ENCODE data around the gene MKRN2.
"Not testable (repeated sequence)": the region's sequence is repeated elsewhere in the genome, so short reads cannot be mapped to it uniquely, and the experiment has no call there.

Gene MKRN2

DNA sequence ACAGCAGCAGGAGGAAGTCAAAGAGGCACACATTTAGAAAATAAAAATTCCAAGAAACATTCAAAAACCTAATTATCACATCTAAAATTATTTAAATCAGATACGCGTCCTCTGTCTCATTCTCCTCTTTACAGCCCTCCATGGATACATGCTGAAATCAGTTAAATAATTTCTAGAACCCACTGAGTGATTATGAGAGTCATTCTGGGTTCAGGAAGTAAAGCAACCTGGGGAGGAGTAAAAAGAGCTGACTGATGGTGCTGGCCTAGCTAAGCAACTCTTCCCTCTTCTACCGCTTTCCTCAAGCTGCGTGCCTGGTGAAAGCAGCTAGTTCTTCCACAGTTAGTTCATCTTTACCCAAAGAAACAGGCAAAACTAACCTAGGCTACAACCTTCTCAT lies 58.4 kb downstream of the MKRN2 start:
- no peak for DNase-seq (ENCODE audit: low spot score)
- TF ChIP-seq, protein P1, sequence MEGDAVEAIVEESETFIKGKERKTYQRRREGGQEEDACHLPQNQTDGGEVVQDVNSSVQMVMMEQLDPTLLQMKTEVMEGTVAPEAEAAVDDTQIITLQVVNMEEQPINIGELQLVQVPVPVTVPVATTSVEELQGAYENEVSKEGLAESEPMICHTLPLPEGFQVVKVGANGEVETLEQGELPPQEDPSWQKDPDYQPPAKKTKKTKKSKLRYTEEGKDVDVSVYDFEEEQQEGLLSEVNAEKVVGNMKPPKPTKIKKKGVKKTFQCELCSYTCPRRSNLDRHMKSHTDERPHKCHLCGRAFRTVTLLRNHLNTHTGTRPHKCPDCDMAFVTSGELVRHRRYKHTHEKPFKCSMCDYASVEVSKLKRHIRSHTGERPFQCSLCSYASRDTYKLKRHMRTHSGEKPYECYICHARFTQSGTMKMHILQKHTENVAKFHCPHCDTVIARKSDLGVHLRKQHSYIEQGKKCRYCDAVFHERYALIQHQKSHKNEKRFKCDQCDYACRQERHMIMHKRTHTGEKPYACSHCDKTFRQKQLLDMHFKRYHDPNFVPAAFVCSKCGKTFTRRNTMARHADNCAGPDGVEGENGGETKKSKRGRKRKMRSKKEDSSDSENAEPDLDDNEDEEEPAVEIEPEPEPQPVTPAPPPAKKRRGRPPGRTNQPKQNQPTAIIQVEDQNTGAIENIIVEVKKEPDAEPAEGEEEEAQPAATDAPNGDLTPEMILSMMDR (IDR thresholded peaks at IDR 0.05; ENCODE audit: extremely low read depth, missing control alignments), result no peak

GRCh38 chr3:12618426-12618825 lies 61.5 kb downstream of the MKRN2 start:
- no peak for DNase-seq (ENCODE audit: low spot score)
- TF ChIP-seq, protein P1 (IDR thresholded peaks at IDR 0.05; ENCODE audit: extremely low read depth, missing control alignments), result no peak

- DNase-seq (ENCODE audit: low spot score), result no peak
- TF ChIP-seq, protein P1 (IDR thresholded peaks at IDR 0.05; ENCODE audit: extremely low read depth, missing control alignments), result no peak
Observed at GRCh38 chr3:12620305-12620704, 63.4 kb downstream of the MKRN2 start.

DNA sequence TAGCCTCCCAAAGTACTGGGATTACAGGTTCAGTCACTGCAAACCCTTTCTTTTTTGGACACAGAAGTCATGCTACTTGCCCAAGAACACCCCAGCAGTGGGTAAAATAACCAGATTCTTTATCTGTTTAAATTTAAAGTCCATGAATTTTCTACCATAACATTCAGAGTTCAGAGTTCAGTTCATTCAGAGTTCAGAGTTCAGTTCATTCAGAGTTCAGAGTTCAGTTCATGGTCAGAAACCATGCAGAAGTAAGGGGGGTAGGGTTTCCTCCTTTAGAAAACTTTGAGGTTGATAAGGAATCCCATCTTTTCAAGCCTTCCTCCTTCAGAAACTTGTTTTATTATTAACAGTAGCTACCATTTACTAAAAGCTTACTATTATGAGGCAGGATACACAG lies 63.8 kb downstream of the MKRN2 start:
- TF ChIP-seq, protein P1 (IDR thresholded peaks at IDR 0.05; ENCODE audit: extremely low read depth, missing control alignments), result no peak

DNA sequence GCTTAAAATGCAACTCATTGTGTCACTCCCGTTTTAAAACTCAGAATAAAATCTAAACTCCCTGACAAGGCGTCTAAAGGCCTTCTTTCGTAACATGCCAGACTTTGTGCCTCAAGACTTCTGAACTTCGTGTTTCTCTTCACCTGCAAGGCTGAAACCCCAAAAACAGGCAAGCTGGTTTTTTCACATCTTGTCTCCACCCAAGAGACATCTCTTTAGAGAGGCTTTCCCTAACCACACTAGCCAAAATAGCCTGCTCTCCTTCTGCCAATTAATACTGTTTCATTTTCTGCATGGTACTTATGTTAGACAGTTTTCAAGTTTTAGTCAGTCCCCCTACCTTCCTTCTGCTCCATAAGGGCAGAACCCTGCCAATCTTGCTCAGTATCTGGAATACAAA lies 65.4 kb downstream of the MKRN2 start:
- TF ChIP-seq, protein P1 (IDR thresholded peaks at IDR 0.05; ENCODE audit: extremely low read depth, missing control alignments), result no peak
- no peak for DNase-seq (ENCODE audit: low spot score)

More for the DNA sequence above, 63.8 kb downstream of the MKRN2 start:
- DNase-seq (ENCODE audit: low spot score), result no peak

GRCh38 chr3:12624056-12624455 lies 67.2 kb downstream of the MKRN2 start:
- DNase-seq (ENCODE audit: low spot score), result no peak
- TF ChIP-seq, protein P1 (IDR thresholded peaks at IDR 0.05; ENCODE audit: extremely low read depth, missing control alignments), result no peak

DNA sequence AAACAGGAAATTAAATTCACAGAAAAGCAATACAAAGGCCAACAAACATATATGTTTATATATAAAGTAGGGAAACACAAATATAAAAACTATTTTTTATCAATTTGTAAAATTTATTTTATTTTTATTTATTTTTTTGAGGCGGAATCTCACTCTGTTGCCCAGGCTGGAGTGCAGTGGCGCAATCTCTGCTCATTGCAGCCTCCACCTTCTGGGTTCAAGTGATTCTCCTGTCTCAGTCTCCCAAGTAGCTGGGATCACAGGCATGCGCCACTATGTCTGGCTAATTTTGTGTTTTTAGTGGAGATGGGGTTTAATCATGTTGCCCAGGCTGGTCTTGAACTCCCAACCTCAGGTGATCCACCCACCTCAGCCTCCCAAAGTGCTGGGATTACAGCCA lies 68.1 kb downstream of the MKRN2 start:
- not testable (repeated sequence) for DNase-seq (ENCODE audit: low spot score)

DNA sequence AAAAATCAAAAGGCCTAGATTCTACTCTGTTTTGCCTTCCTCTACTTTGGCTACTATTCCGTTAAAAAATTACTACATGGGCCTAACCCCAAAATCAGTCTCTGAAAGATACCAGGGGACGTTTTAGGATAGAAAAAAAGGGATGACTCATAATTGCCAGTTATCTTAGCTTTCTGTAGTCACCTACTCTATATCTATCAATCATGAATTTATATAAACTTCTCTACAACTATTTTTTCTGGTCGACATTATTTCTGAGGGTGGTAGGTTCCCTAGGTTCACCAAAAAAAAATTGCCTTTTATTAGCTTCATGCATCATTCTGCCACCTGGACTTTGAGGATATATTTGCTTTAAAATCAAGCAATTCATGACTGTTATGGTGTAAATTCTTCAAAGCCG lies 70.5 kb downstream of the MKRN2 start:
- TF ChIP-seq, protein P1 (IDR thresholded peaks at IDR 0.05; ENCODE audit: extremely low read depth, missing control alignments), result no peak
- DNase-seq (ENCODE audit: low spot score), result no peak

Measured in GM20000 (cell line).